ENCODE data around the gene MAN1C1. TPM values are rescaled to one million over a fixed set of nuclear protein-coding genes. Genes with fewer than 3 reads are reported as not detected.

Gene MAN1C1
- total RNA-seq, 1 donor from 2014 or later: 0.63 TPM

- DNase-seq (ENCODE audit: low read depth): no peak
- no peak for TF ChIP-seq CTCF (conservative IDR thresholded peaks at IDR 0.05; ENCODE audit: low read depth, low read length)
- no peak overlapping the region for H3K4me3 ChIP-seq (ENCODE audit: low read depth, low read length)
Measured at GRCh38 chr1:25640646-25641328, 24.2 kb downstream of the MAN1C1 start.

- DNase-seq (ENCODE audit: low read depth): no peak
- H3K4me3 ChIP-seq (ENCODE audit: low read depth, low read length): no peak overlapping the region
- TF ChIP-seq CTCF (conservative IDR thresholded peaks at IDR 0.05; ENCODE audit: low read depth, low read length): no peak
Measured at GRCh38 chr1:25641329-25641725, 24.7 kb downstream of the MAN1C1 start.

- TF ChIP-seq CTCF (conservative IDR thresholded peaks at IDR 0.05; ENCODE audit: low read depth, low read length): no peak
- DNase-seq (ENCODE audit: low read depth): no peak
- H3K4me3 ChIP-seq (ENCODE audit: low read depth, low read length): no peak overlapping the region
Measured at GRCh38 chr1:25641931-25642573, 25.5 kb downstream of the MAN1C1 start.

- no peak for DNase-seq (ENCODE audit: low read depth)
- no peak overlapping the region for H3K4me3 ChIP-seq (ENCODE audit: low read depth, low read length)
- no peak for TF ChIP-seq CTCF (conservative IDR thresholded peaks at IDR 0.05; ENCODE audit: low read depth, low read length)
Measured at GRCh38 chr1:25642574-25643108, 26.1 kb downstream of the MAN1C1 start.

GRCh38 chr1:25643929-25644328 lies 27.3 kb downstream of the MAN1C1 start:
- DNase-seq (ENCODE audit: low read depth): no peak
- TF ChIP-seq CTCF (conservative IDR thresholded peaks at IDR 0.05; ENCODE audit: low read depth, low read length): no peak
- no peak overlapping the region for H3K4me3 ChIP-seq (ENCODE audit: low read depth, low read length)

- no peak for TF ChIP-seq CTCF (conservative IDR thresholded peaks at IDR 0.05; ENCODE audit: low read depth, low read length)
- no peak overlapping the region for H3K4me3 ChIP-seq (ENCODE audit: low read depth, low read length)
- DNase-seq (ENCODE audit: low read depth): no peak
Measured at GRCh38 chr1:25644962-25645361, 28.4 kb downstream of the MAN1C1 start.

All from epithelial cell of proximal tubule (primary cell).